NCI-H524 (cell line): Measurements from ENCODE around the gene EEFSEC.

Source experiments
- DNase-seq, 2 experiments: peaks; one replicate each; lab custom pipeline; 2025; lab: John Stamatoyannopoulos, UW

EEFSEC gene

DNA sequence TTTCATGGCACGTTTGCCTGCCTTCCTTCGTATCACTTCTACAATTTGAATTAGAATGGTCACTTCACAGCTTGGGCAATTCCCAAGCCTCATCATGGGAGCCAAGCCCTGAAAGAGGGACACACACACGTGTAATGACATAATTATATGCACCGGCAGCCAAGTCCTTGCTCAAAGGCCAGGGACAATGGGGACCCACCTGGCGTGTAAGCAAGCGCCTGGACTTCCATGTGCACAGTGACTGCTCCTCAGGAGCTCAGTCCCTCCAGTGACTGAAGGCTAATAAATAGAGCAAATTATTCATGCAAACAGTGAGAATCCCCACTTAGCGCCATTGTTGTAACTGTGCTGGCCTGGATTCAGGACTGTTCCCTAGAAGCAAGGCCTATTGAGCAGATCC is 198.3 kb downstream of the EEFSEC start:
- DNase-seq, result no peak

- DNase-seq, result no peak
Measured at GRCh38 chr3:128352326-128352725, 199.0 kb downstream of the EEFSEC start.

- no peak for DNase-seq
Measured at GRCh38 chr3:128353361-128353965, 200.2 kb downstream of the EEFSEC start.

DNA sequence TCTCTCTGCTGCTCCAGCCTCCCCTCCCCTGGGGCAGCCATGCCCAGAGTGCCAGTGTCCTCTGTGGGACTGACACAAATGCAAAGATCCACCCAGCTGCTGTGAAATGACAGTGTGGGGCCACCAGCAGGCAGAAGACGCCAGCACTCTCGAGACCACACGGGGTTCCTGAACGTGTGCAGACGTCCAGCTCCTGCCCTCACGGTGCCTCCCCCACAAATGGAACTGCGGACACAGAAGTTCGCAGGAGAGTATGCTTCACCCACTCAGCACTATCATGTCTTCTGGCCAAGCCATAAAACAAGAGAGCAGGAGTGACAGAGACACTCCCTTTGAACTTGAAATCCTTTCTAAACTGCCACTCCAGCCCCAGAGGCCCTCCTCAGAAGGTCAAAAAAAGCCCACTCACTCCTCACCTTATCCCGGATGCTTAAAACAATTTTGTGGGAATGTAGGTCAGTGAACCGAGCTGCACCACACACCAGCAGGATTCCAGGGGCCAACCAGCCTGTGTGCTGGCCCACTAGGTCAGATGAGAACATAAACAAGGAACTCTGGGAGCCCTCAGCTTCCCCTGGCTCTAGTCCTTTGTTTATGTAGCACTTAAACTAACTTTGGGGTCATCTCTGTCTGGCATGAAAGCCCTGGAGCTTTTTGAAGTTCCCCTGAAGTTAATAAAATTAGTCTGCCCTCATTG is 200.9 kb downstream of the EEFSEC start:
- no peak for DNase-seq

DNA sequence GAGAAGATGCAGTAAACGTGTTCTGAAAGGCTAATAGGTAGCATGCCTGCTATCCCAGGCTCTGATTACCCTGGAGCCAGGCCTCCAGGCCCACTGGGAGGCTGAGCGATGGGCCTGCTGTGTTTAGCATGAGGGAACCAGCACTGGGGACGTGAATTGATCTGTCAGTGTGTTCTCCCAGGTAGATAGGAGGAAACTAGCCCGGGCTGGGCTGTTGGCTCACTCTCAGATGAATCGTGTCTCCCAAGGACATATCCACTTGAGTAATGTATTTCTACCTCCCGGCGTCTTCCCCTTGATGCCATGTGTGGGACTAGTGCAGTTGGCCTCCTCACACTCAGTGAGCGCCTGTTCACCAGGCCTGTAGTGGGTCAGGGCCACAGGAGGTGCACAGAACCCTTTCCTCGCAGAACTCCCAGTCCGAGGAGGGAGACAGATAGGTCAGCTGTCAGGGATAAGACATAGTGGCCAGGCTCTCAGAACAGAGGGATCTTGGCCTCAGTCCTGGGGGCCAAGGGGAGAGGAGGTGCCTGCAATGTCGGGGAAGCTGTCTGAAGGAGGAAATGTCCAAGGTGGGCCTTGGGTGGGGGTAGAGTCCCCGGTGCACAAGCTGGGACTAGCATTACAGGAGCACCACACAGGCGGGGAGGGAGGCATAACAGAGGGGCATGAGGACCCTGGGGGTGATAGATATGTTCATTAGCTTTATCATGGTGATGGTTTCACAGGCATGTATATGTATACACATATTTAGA is 201.7 kb downstream of the EEFSEC start:
- DNase-seq, result no peak

DNA sequence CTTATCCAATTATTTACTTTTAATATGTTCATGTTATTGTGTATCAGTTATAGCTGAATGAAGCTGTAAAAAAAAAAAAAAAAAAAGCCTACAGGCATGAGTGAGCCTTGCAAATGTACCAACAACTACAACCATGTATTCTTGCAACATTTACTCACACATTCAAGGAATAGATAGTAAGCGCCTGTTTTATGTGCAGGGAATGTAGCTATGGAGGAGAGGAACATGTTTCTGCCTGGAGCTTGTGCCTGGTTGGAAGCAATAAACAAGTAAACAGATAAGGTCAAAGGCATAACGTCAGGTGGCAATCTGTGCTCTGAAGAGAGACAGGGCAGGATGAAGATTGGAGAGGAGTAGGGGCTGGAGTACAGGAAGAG is 202.2 kb downstream of the EEFSEC start:
- no peak for DNase-seq

GRCh38 chr3:128356822-128357221 is 203.5 kb downstream of the EEFSEC start:
- DNase-seq, result peak; percentile 93 to 97

GRCh38 chr3:128357538-128357937 is 204.3 kb downstream of the EEFSEC start:
- no peak for DNase-seq

DNA sequence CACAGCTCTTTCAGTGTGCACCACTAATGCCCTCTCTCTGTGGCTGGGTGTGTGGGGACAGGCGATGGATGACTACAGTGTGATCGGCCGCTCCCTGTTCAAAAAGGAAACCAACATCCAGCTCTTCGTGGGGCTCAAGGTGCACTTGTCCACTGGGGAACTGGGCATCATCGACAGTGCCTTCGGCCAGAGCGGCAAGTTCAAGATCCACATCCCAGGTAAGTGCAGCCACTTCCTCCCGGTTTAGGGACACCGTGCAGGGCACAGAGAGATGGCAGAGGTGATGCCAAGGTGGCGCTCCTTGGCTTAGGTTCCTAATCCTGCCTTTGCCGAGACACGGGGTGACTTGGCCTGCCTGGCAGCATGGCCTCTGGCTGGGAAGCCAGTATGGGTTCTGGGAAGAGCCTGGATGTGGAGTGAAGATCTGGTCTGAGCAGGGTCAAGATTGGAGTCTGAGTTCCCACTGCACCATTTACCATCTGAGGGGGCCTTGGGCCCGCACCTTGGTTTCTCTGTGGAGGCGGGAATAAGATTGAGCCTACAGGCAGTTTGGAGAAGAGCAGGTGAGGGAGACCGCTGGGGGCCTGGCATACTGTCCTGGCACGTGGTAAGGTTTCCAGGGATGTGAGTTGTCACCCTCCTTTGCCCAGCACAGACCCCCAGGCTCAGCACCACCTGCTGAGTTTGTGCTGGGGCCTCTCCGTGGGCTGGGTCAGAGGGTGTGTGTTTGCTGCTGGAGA is 205.0 kb downstream of the EEFSEC start:
- DNase-seq, result no peak

GRCh38 chr3:128359060-128359664 is 205.9 kb downstream of the EEFSEC start:
- DNase-seq, result no peak

GRCh38 chr3:128359846-128360642 is 206.8 kb downstream of the EEFSEC start:
- no peak for DNase-seq

DNA sequence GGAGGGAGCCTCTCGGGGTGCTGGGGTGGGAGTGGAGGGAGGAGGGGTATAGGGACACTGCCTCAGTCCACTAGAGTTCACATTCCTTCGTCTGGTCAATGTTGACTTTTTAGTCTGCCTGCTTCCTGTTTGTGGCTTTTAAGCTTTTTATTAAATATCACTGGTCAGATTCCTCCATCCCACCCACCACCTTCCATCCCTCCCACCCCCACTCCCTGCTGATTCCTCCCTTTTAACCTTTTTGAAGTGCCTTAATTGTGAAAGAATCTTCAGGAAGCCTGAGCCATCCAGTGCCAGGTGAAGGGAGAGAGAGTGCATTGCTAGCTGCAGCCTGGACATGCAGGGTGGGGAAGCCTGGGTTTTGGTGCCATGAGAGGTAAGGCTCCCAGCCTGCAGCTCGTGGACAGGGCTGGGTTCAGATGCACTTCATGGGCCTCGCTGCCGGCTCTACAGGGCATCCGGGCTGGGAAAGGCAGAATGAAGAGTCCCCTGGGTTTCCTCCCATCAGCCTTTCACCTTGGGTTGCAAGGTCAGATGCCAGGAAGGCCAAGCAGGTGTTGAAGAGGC is 207.5 kb downstream of the EEFSEC start:
- no peak for DNase-seq

DNA sequence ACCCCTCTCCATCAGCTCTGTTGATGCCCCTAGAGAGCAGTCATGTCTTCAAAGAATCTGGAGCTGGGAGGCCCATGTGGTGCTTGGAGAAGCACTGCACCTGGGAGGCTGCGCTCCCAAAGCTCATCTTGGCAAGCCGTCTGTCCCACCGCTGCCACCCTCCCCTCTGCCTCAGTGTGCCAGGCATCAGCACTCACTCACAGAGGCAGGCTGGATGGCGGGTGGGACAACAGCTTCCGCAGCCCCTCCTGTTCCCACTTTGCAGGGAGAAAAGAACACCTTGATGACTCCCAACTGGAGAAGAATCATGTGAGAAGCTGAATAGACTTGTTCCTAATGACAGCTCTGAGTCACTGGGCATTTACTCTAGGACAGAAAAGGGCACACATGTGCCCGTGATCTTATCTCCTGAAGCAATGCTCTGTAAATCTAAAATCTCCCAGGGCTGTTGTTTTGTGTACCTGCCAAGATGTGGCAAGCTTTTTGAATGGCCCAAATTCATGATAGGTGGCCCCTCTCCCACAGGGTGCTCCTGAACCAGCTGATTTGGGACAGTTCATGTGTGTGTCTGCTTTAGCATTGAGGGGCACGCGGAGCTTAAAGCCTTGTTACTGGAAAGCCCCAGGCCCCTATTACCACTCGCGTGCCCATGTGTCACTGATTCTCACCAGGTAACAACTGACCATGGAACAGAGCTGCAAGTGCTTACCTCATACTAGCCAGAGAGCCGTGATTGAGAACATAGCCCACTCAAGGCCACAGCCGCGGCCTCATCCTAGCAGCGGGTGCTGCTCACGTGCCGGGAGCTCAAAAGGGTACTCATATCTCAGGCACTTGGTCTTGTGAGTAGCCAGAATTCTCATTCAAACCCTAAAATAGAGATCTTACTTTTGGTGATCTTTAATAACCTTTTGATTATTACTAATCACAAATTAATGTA is 209.0 kb downstream of the EEFSEC start:
- DNase-seq, result no peak

- DNase-seq, result no peak
Measured at GRCh38 chr3:128364291-128364690, 211.0 kb downstream of the EEFSEC start.

DNA sequence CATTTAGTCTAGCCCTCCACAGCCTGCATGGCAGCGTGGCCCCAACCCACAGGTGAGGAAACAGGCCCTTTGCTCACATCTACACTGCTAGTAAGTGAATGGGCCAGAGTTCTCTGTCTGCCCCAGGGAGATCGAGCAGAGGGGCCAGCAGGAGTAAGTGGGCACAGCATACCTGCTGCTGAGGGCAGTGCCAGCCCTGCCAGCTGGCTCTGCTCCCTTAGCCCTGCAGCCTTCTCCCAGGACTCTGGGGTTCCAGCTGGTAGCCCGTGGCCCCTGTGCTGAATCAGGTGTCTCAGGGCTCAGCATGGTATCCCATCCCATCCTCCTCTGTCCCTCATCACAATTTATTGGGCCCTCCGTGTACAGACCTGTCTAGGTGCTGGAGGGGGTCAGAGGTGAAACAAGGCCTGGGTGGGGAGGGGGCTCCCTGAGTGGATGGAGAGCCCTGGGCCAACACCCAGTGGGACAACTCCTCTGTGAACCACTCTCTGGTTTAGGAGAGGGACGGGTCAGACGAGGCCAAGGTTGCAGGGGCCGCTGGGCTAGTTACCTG is 211.6 kb downstream of the EEFSEC start:
- DNase-seq, result no peak

GRCh38 chr3:128366136-128366535 is 212.9 kb downstream of the EEFSEC start:
- DNase-seq, result no peak

DNA sequence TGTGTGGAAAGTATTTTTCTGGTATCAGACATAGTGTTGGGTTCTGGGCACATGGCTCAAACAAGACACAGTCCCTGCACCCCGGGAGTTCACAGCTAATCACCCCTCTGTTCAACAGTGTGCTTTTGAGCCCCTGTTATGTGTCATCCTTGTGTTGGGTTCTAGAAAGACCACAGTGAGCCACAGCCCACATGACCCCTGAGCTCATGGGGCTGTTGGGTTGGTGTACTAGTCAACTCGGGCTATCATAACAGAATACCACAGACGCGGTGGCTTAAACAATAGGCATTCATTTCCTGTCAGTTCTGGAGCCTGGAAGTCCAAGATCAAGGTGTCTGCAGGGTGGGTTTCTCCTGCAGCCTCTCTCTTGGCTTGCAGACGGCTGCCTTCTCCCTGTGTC is 213.4 kb downstream of the EEFSEC start:
- DNase-seq, result no peak

GRCh38 chr3:128367221-128367620 is 213.9 kb downstream of the EEFSEC start:
- DNase-seq, result no peak

DNA sequence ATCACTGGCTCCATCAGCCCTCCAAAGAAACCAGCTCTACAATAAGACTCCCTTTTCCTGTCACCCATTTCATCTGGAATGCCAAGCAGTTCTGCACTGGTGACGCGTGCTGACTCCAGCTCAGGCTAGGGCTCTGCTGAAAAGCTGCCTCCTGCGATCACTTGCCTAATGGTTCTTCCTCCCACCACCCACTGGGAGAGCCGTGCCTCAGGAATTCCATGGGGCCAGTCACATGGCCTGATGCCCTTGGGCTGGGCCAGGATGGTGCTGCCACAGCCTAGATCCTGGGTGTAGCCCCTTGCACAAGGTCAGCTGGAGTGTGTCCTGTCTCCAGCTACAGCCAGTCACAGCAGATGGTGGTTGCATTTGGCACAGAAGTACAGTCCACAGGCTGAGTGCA is 214.5 kb downstream of the EEFSEC start:
- DNase-seq, result peak in 1 of 2 experiments; percentile 7
